HG02870 (cell line): ENCODE measurements around the gene MFN2.
"Not testable (repeated sequence)": the region's sequence is repeated elsewhere in the genome, so short reads cannot be mapped to it uniquely, and the experiment has no call there.

Experiments used
- ATAC-seq: cut with Tn5 transposase; IDR thresholded peaks from one replicate; pipeline ENCODE4 v1.9.1; 2021; ENCODE audit warnings: mild to moderate bottlenecking, moderate library complexity; ENCODE audit not compliant: unreplicated experiment

The MFN2 gene

GRCh38 chr1:12019858-12020509 is 39.7 kb downstream of the MFN2 start:
- ATAC-seq: no peak

- ATAC-seq: no peak
Measured at GRCh38 chr1:12021616-12022015, 41.4 kb downstream of the MFN2 start.

GRCh38 chr1:12022036-12022435 is 41.8 kb downstream of the MFN2 start:
- no peak for ATAC-seq

GRCh38 chr1:12026586-12026985 is 46.3 kb downstream of the MFN2 start:
- ATAC-seq: no peak

- ATAC-seq: no peak
Measured at GRCh38 chr1:12028248-12028647, 48.0 kb downstream of the MFN2 start.

GRCh38 chr1:12028957-12029511 is 48.8 kb downstream of the MFN2 start:
- ATAC-seq: no peak

- no peak for ATAC-seq
Measured at GRCh38 chr1:12029720-12030339, 49.6 kb downstream of the MFN2 start.

GRCh38 chr1:12031039-12031980 is 51.1 kb downstream of the MFN2 start:
- ATAC-seq: no peak

- ATAC-seq: no peak
Measured at GRCh38 chr1:12032161-12032621, 51.9 kb downstream of the MFN2 start.

- not testable (repeated sequence) for ATAC-seq
Measured at GRCh38 chr1:12033441-12033840, 53.2 kb downstream of the MFN2 start.

- no peak for ATAC-seq
Measured at GRCh38 chr1:12034381-12034801, 54.1 kb downstream of the MFN2 start.

GRCh38 chr1:12035312-12035711 is 55.1 kb downstream of the MFN2 start:
- ATAC-seq: no peak

- ATAC-seq: no peak
Measured at GRCh38 chr1:12037486-12038355, 57.5 kb downstream of the MFN2 start.

GRCh38 chr1:12038356-12039163 is 58.3 kb downstream of the MFN2 start:
- no peak for ATAC-seq

GRCh38 chr1:12039164-12039525 is 58.9 kb downstream of the MFN2 start:
- no peak for ATAC-seq

GRCh38 chr1:12039824-12040456 is 59.7 kb downstream of the MFN2 start:
- ATAC-seq: not testable (repeated sequence)

- ATAC-seq: peak; percentile 56
Measured at GRCh38 chr1:12040457-12041051, 60.3 kb downstream of the MFN2 start.

GRCh38 chr1:12044187-12044877 is 64.1 kb downstream of the MFN2 start:
- not testable (repeated sequence) for ATAC-seq
